GM18511 (cell line): Measurements from ENCODE around the gene PGAP3.
"Not testable (repeated sequence)": the region's sequence is repeated elsewhere in the genome, so short reads cannot be mapped to it uniquely, and the experiment has no call there.

Experiments used
- ATAC-seq: cut with Tn5 transposase; IDR thresholded peaks from one replicate; pipeline ENCODE4 v1.9.1; 2021; ENCODE audit warnings: mild to moderate bottlenecking, moderate library complexity; ENCODE audit not compliant: unreplicated experiment

Gene PGAP3

DNA sequence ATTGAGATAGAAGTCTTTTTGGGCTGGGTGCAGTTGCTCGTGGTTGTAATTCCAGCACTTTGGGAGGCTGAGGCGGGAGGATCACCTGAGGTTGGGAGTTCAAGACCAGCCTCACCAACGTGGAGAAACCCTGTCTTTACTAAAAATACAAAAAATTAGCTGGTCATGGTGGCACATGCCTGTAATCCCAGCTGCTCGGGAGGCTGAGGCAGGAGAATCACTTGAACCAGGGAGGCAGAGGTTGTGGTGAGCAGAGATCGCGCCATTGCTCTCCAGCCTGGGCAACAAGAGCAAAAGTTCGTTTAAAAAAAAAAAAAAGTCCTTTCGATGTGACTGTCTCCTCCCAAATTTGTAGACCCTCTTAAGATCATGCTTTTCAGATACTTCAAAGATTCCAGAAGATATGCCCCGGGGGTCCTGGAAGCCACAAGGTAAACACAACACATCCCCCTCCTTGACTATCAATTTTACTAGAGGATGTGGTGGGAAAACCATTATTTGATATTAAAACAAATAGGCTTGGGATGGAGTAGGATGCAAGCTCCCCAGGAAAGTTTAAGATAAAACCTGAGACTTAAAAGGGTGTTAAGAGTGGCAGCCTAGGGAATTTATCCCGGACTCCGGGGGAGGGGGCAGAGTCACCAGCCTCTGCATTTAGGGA, 11.4 kb upstream of the PGAP3 start:
- ATAC-seq, result not testable (repeated sequence)

DNA sequence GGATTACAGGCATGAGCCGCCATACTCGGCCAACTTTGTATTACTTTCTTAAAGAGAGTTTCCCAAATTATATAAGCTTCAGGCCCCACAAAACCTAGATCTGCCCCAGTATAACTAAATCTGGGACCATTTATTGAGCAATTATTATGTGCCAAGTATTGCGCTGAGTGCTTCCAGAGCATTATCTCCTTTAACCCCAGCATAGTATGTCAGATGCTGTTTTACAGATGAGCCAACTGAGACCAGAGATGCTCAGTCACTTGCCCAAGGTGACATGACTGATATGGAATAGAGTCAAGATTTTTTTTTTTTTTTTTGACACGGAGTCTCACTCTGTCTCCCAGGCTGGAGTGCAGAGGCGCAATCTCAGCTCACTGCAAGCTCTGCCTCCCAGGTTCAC, 10.1 kb upstream of the PGAP3 start:
- ATAC-seq, result no peak

GRCh38 chr17:39696731-39697130, 8.9 kb upstream of the PGAP3 start:
- ATAC-seq, result no peak

DNA sequence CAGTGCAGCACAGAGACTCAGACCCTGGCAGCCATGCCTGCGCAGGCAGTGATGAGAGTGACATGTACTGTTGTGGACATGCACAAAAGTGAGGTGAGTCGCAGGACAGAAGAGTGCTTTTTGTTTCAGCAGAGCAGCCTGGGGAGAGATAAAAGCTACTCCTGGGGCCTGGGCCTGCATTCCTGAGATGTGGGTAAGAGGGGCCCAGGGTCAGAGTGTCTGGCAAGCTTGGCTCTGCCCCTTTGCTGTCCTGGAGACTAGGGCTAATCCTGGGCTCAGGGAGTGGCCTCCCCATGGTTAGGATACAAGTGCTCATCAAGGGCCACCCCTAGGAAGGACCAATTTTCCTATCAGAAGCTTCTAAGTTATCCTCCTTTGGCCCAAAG, 7.2 kb upstream of the PGAP3 start:
- no peak for ATAC-seq

GRCh38 chr17:39694593-39694992, 6.7 kb upstream of the PGAP3 start:
- no peak for ATAC-seq

GRCh38 chr17:39688945-39689344, 1.1 kb upstream of the PGAP3 start:
- no peak for ATAC-seq

DNA sequence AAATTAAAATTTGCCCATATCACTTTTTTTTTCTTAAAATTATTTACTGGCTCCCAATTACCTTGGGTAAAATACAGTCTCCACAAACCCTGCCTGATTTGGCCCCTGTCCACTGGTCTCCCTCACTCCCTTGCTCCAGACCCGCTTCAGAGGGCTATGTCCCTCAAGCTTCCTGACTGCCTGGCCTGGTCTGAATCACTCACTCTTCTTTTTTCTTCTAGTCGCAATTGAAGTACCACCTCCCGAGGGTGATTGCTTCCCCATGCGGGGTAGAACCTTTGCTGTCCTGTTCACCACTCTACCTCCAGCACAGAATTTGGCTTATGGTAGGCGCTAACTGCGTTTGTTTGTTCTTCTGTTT, 598 bp upstream of the PGAP3 start:
- ATAC-seq, result no peak

- no peak for ATAC-seq
Measured at GRCh38 chr17:39687101-39687545, 734 bp downstream of the PGAP3 start.

DNA sequence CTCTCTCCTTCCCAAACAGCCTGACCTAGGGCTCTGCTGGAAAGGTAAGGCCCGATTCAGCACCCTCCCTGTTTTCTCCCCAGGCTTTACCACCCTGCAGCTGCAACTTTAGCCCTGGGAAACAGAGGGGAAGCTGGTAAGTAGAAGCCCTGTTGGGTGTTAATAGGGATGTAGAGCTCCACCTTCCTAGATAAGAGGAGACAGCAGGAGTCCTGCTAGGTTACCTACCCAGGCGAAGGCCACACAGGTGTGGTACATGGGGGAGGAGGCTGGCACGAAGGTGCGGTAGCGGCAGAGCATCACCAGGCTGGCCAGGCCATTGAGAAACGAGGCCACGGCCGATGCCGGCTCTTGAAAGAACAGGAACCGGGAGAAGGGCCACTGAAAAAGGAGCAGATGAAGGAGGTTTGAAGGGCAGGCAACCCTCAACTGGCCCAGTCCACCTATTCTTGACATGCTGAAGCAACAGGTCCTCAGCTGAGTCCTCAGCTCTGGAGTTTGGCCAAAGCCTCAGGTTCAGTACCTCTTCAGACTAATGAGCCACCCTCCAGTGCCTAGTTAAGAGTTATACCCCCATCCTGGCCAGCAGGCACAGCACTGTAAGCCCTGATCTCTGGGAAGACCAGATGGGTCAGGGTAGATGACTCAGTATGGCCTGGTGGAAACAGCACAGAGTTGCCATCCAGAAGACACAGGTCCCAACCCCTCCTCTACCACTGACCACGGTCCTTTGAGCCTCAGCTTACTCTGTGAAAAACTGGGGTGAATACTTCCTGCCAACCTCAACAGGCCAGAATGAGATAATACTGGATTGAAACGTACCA, 3.3 kb downstream of the PGAP3 start:
- ATAC-seq, result no peak

DNA sequence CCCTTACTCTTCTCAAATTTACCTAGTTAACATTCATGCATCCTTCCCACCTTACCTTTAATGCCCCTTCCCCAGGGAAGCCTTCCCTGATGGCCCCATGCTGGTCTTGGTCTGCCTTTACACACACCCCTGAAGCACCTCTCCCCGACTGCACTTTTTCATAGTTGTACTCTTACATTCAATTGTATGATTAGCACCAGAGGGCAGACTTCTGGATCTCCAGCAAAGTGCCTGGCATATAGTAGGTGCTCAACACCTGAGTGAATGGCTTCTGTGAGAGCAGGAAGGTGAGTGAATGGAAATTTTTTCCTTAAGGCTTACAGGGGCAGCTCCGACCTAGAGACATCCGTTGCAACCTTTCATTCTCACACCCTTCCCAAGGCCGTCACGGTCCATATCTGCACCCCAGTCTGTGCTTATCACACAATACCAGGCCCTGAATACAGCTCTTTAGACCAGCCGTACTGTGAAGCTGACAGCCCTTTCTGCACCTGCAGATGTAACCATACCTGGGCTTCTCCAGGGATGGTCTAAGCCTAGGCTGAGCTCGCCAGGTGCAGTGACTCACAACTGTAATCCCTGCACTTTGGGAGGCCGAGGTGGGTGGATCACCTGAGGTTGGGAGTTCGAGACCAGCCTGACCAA, 4.4 kb downstream of the PGAP3 start:
- ATAC-seq, result no peak

DNA sequence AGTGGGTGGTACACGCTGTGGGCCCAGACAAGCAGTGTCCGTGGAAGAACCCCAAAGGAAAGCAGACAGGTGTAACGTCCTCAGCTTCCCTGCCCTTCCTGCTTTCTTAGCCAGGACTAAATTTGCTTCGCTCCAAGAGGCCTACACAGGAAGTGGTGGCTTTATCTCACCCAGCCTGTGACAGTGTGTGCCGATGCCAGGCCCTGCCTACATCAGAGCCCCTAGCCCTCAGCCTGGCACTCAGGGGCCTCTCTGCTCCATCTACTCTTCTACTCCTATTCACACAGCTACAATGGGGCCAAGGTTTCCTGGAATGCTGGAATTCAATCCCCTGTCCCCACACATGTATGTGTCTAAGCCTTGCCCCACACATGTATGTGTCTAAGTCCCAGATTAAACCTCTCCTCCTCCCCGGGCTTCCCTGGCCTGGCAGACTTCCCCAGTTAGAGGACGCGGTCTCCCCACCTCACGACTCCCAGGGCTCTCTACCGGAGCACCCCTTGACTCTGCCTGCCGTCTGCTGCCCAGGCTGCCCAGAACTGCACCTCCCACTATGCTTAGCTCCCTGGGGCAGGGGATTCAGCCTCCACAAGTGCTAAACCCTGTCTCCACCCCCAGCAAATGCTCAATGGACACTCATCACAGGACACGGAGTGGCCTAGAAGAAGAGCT, 8.2 kb downstream of the PGAP3 start:
- no peak for ATAC-seq

- no peak for ATAC-seq
Measured at GRCh38 chr17:39678340-39679116, 9.3 kb downstream of the PGAP3 start.

DNA sequence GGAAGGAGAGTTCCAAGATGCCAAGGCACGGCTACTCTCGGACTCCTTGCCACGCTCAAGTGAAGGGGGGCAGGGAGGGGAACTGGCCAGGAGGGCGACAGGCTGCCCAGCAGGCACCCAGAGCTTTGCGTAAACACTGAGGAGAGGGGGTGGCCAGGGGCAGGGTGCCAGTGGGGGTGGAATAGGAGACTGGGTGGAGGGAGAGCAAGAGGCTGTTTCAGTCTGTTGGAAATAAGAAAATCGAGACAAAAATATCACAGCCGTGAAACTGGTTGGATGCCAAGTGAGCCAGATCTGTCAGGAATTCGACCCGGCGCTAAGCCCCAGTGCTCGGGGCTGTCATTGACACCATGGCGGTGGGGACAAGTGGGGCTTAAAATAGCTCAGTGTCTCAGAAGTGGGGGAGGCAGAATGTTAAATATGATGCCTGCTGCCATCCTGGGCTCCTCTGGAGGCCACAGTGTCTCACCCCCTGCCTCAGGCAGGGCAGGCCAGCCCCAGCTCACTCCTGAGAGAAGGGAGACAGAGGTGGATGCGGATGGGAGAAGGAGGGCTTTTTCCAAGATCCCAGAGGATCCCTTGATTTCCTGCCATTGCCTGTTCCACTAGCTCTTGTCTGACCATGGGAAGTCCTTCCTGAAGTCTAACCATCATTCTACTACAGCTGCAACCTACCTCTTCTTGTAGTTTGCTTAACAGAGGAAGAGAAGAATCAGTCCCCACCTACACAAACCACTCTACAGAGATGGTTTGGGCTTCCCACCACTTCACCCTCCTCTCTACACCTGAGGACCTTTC, 10.1 kb downstream of the PGAP3 start:
- no peak for ATAC-seq

- ATAC-seq, result no peak
Measured at GRCh38 chr17:39677072-39677471, 10.8 kb downstream of the PGAP3 start.

- peak; percentile 60 for ATAC-seq
Measured at GRCh38 chr17:39676198-39676819, 11.5 kb downstream of the PGAP3 start.

DNA sequence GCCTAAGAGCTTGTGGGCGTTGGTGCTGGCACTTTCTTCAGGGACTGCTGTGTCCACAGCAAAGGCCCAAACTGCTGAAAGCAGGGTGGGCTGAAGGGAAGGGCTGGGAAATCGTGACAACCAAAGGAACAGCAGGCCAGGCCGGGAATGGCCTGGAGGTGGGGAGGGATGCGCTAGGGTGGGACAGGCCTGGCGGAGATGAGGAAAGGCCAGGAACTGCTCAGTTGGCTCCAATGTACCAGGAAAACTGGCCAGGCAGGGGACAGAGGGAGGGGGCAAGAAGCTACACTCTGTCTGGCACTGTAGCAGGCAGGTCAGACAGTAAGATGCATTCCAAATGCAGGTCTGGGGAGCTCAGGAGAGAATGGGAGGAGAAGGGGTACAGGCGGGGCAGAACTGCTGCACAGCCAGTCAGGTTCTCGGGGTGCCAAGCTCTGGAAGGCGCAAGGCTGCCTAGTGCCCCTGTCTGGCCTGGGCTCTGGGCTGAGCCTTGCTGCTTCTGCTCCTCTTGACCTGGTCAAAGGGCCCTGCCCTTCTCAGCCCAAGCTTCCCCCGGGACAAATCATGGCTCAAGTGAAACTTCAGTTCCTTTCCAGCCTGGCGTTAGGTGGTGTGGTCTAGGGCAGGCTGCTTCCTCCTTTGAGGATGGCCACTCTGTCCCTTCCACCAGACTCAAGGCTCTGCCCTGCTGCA, 12.3 kb downstream of the PGAP3 start:
- ATAC-seq, result no peak

- no peak for ATAC-seq
Measured at GRCh38 chr17:39674702-39675389, 13.0 kb downstream of the PGAP3 start.

- no peak for ATAC-seq
Measured at GRCh38 chr17:39674179-39674578, 13.7 kb downstream of the PGAP3 start.
